TTC549 (cell line): ENCODE data around the gene UGT2A3.
"Not testable (repeated sequence)": the region's sequence is repeated elsewhere in the genome, so short reads cannot be mapped to it uniquely, and the experiment has no call there.

Experiments
- FAIRE-seq: peaks from 2 replicates; lab custom pipeline; 2012; peaks lifted over from hg19 to GRCh38; lab: Jason Lieb, UNC

Gene UGT2A3

GRCh38 chr4:68951078-68951805 lies at the start of gene UGT2A3:
TSS of gene UGT2A3 (minus strand) at chr4:68951804. CDS start at chr4:68951760, 44 bp downstream.
- no peak for FAIRE-seq

GRCh38 chr4:68997040-68997439 lies 45.4 kb upstream of the UGT2A3 start:
- no peak for FAIRE-seq

- FAIRE-seq: no peak
Observed at GRCh38 chr4:68995292-68995691, 43.7 kb upstream of the UGT2A3 start.

GRCh38 chr4:68987007-68987406 lies 35.4 kb upstream of the UGT2A3 start:
- FAIRE-seq: no peak

GRCh38 chr4:68985442-68985841 lies 33.8 kb upstream of the UGT2A3 start:
- no peak for FAIRE-seq

- FAIRE-seq: no peak
Observed at GRCh38 chr4:68984947-68985346, 33.3 kb upstream of the UGT2A3 start.

GRCh38 chr4:68963374-68963773 lies 11.8 kb upstream of the UGT2A3 start:
- no peak for FAIRE-seq

- no peak for FAIRE-seq
Observed at GRCh38 chr4:68962868-68963267, 11.3 kb upstream of the UGT2A3 start.

GRCh38 chr4:68960294-68961163 lies 8.9 kb upstream of the UGT2A3 start:
- no peak for FAIRE-seq

GRCh38 chr4:68959085-68959484 lies 7.5 kb upstream of the UGT2A3 start:
- not testable (repeated sequence) for FAIRE-seq

- FAIRE-seq: no peak
Observed at GRCh38 chr4:68954126-68954525, 2.5 kb upstream of the UGT2A3 start.

- no peak for FAIRE-seq
Observed at GRCh38 chr4:68953056-68953596, 1.5 kb upstream of the UGT2A3 start.

- no peak for FAIRE-seq
Observed at GRCh38 chr4:68951806-68952585, 392 bp upstream of the UGT2A3 start.

- FAIRE-seq: no peak
Observed at GRCh38 chr4:68950033-68950432, 1.6 kb downstream of the UGT2A3 start.

GRCh38 chr4:68948985-68949384 lies 2.6 kb downstream of the UGT2A3 start:
- FAIRE-seq: no peak

GRCh38 chr4:68948044-68948743 lies 3.4 kb downstream of the UGT2A3 start:
- no peak for FAIRE-seq

GRCh38 chr4:68929076-68929737 lies 22.4 kb downstream of the UGT2A3 start:
- no peak for FAIRE-seq

GRCh38 chr4:68927165-68927564 lies 24.4 kb downstream of the UGT2A3 start:
- no peak for FAIRE-seq

GRCh38 chr4:68922202-68922601 lies 29.4 kb downstream of the UGT2A3 start:
- not testable (repeated sequence) for FAIRE-seq

- no peak for FAIRE-seq
Observed at GRCh38 chr4:68921051-68921450, 30.6 kb downstream of the UGT2A3 start.

GRCh38 chr4:68917016-68917415 lies 34.6 kb downstream of the UGT2A3 start:
- no peak for FAIRE-seq
